Measurements from ENCODE around the gene TRIM47. TPM values are rescaled to one million over a fixed set of nuclear protein-coding genes. Genes with fewer than 3 reads are reported as not detected.

Gene TRIM47
- total RNA-seq, 1 experiment from 2014 or later = 86.7 TPM

- TF ChIP-seq TCF7L2 (IDR thresholded peaks at IDR 0.05; ENCODE audit: borderline replicate concordance, extremely low read depth, insufficient read depth, insufficient read length) (no peak), SRF (IDR thresholded peaks at IDR 0.05; ENCODE audit: low read depth) (no peak), ZBTB33 (IDR thresholded peaks at IDR 0.05; ENCODE audit: extremely low read depth, insufficient replicate concordance, low read length) (no peak), CEBPB (IDR thresholded peaks at IDR 0.05; ENCODE audit: low read depth) (no peak), EGR1 (IDR thresholded peaks at IDR 0.05; ENCODE audit: low read depth) (no peak), SIN3A (IDR thresholded peaks at IDR 0.05; ENCODE audit: low read depth) (no peak), ZNF274 (IDR thresholded peaks at IDR 0.05; ENCODE audit: low read depth, low read length) (no peak)
- DNase-seq (ENCODE audit: low read depth, low spot score) = no peak
- CTCF ChIA-PET = interaction anchor here (0.8 to 2.6 kb wide), 13 partner anchors 9 to 197 kb away, joined by 3 to 15 read pairs (median 3); partner anchors contain the start of genes GALK1, SMIM5 and TRIM47
These were observed 48.6 kb downstream of the TRIM47 start for GRCh38 chr17:75829747-75830146.

More at GRCh38 chr17:75829747-75830146, 48.6 kb downstream of the TRIM47 start:
- no peaks in the 10 kb centered on the region for H3K79me2 ChIP-seq (ENCODE audit: insufficient read depth, low read length)
- no peak overlapping the region for H3K9ac ChIP-seq (ENCODE audit: low read length)
- no peak overlapping the region for H3K4me3 ChIP-seq (replicated peaks in 1 of 2; ENCODE audit: low read depth in 1 of 2, low read length in 2 of 2)
- no peak overlapping the region for H3K4me2 ChIP-seq (ENCODE audit: low read length)
- ATAC-seq = no peak
- intact Hi-C loops (cut with micrococcal nuclease) = no loop called here
- H2AFZ ChIP-seq (ENCODE audit: low read depth, low read length, poor library complexity, severe bottlenecking) = no peak overlapping the region
- ChIA-PET POLR2A (interaction anchor here (0.7 to 1.2 kb wide), 3 partner anchors 10 to 190 kb away, joined by 3 to 7 read pairs (median 5); no protein-coding TSS in a partner anchor), RAD21 (ENCODE audit: low non-redundant PET in 1 of 2, low total read pairs in 2 of 2, uncharacterized antibody in 2 of 2, unreplicated experiment in 2 of 2) (interaction anchor here in 1 of 2 experiments (0.6 kb wide), 1 partner anchor 418 kb away, joined by 4 read pairs; no protein-coding TSS in a partner anchor)
- no TSS peak for BruUV-seq (replicated peaks)
- peaks cover 6 to 12% of the 10 kb centered on the region in 2 experiments; a peak in 2 of 4 replicates for H3K4me1 ChIP-seq (ENCODE audit: control insufficient read depth in 1 of 2, insufficient read depth in 2 of 2, low read length in 2 of 2)
- no peaks in the 10 kb centered on the region for H4K20me1 ChIP-seq (ENCODE audit: insufficient read depth)
- H3K9me3 ChIP-seq (ENCODE audit: control insufficient read depth in 1 of 2, insufficient read depth in 1 of 2, low read depth in 1 of 2, low read length in 2 of 2) = no peaks in the 10 kb centered on the region
- no peaks in the 10 kb centered on the region for H3K27me3 ChIP-seq (ENCODE audit: insufficient read depth, low read length)
- H3K27ac ChIP-seq (ENCODE audit: low read depth, low read length) = no peak overlapping the region
- no peaks in the 10 kb centered on the region for H3K9me2 ChIP-seq (ENCODE audit: insufficient read depth)
- H3K36me3 ChIP-seq (ENCODE audit: control insufficient read depth in 1 of 2, insufficient read depth in 2 of 2, low read length in 2 of 2) = peaks cover 0 to 3% of the 10 kb centered on the region in 2 experiments; a peak in 1 of 4 replicates

Measured in HCT116 (cell line).